HG02852 (cell line): ENCODE data around the gene ATP6V0D1.
"Not testable (repeated sequence)": the region's sequence is repeated elsewhere in the genome, so short reads cannot be mapped to it uniquely, and the experiment has no call there.

Source experiments
- ATAC-seq: cut with Tn5 transposase; IDR thresholded peaks from one replicate; pipeline ENCODE4 v1.9.1; 2021; ENCODE audit warnings: mild to moderate bottlenecking, moderate library complexity; ENCODE audit not compliant: unreplicated experiment

ATP6V0D1 gene

GRCh38 chr16:67430504-67430976, 50.4 kb downstream of the ATP6V0D1 start:
- no peak for ATAC-seq

GRCh38 chr16:67429799-67430503, 51.0 kb downstream of the ATP6V0D1 start:
- no peak for ATAC-seq

GRCh38 chr16:67429053-67429798, 51.7 kb downstream of the ATP6V0D1 start:
- ATAC-seq: no peak

GRCh38 chr16:67428146-67428731, 52.7 kb downstream of the ATP6V0D1 start:
- ATAC-seq: no peak

GRCh38 chr16:67426950-67427349, 54.0 kb downstream of the ATP6V0D1 start:
- no peak for ATAC-seq

- no peak for ATAC-seq
Measured at GRCh38 chr16:67426022-67426421, 54.9 kb downstream of the ATP6V0D1 start.

GRCh38 chr16:67425580-67425979, 55.4 kb downstream of the ATP6V0D1 start:
- no peak for ATAC-seq

- ATAC-seq: no peak
Measured at GRCh38 chr16:67425061-67425460, 55.9 kb downstream of the ATP6V0D1 start.

GRCh38 chr16:67424261-67424615, 56.7 kb downstream of the ATP6V0D1 start:
- ATAC-seq: no peak

GRCh38 chr16:67423611-67424260, 57.2 kb downstream of the ATP6V0D1 start:
- ATAC-seq: no peak

- no peak for ATAC-seq
Measured at GRCh38 chr16:67423015-67423414, 57.9 kb downstream of the ATP6V0D1 start.

GRCh38 chr16:67421030-67421429, 59.9 kb downstream of the ATP6V0D1 start:
- ATAC-seq: no peak

- ATAC-seq: no peak
Measured at GRCh38 chr16:67419931-67420330, 61.0 kb downstream of the ATP6V0D1 start.

GRCh38 chr16:67419502-67419901, 61.5 kb downstream of the ATP6V0D1 start:
- no peak for ATAC-seq

GRCh38 chr16:67417333-67418061, 63.5 kb downstream of the ATP6V0D1 start:
- no peak for ATAC-seq

- ATAC-seq: peak; percentile 73
Measured at GRCh38 chr16:67415872-67416793, 64.8 kb downstream of the ATP6V0D1 start, which contains the start of gene ZDHHC1. Gene ZDHHC1, minus strand, starts transcription at chr16:67416477. Its CDS starts 8,702 bp downstream, at chr16:67407775.

- not testable (repeated sequence) for ATAC-seq
Measured at GRCh38 chr16:67415421-67415820, 65.5 kb downstream of the ATP6V0D1 start.

- no peak for ATAC-seq
Measured at GRCh38 chr16:67413978-67414911, 66.7 kb downstream of the ATP6V0D1 start.
